ENCODE measurements around the gene PCDHB8.
"Not testable (repeated sequence)": the region's sequence is repeated elsewhere in the genome, so short reads cannot be mapped to it uniquely, and the experiment has no call there.

Gene PCDHB8

DNA sequence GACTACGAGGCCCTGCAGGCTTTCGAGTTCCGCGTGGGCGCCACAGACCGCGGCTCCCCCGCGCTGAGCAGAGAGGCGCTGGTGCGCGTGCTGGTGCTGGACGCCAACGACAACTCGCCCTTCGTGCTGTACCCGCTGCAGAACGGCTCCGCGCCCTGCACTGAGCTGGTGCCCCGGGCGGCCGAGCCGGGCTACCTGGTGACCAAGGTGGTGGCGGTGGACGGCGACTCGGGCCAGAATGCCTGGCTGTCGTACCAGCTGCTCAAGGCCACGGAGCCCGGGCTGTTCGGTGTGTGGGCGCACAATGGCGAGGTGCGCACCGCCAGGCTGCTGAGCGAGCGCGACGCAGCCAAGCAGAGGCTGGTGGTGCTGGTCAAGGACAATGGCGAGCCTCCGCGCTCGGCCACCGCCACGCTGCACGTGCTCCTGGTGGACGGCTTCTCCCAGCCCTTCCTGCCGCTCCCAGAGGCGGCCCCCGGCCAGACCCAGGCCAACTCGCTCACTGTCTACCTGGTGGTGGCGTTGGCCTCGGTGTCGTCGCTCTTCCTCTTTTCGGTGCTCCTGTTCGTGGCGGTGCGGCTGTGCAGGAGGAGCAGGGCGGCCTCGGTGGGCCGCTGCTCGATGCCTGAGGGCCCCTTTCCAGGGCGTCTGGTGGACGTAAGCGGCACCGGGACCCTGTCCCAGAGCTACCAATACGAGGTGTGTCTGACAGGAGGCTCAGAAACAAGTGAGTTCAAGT is 6.7 kb downstream of the PCDHB8 start:
- DNase-seq = not testable (repeated sequence)

DNA sequence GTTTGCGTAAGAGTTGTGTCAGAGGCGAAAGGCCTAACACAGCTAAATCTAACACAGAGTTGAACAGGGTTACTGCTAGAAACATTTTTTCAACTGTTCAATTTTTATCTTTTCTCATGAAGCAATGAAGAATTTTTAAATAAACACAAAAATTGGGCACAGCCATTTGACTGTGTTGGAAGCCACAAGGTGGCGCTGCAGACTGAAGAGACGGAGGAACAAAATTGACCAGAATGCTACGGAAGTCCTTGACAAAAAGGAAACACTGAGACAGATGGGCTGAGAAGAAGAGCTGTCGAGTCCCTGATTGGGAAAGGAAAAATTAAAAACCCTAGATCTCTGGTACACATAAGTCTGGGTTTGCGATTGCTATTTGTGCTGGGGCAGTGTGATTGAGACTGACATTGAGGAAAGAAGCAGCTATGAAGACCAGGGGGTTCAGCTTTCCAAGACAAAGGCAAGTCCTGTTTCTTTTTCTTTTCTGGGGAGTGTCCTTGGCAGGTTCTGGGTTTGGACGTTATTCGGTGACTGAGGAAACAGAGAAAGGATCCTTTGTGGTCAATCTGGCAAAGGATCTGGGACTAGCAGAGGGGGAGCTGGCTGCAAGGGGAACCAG is 9.4 kb downstream of the PCDHB8 start, which contains the start of gene PCDHB9:
TSS of gene PCDHB9 (plus strand) at position 265 of the 616 bp plus-strand sequence. CDS start at position 423, 158 bp downstream.
- DNase-seq = peak; percentile 16

DNA sequence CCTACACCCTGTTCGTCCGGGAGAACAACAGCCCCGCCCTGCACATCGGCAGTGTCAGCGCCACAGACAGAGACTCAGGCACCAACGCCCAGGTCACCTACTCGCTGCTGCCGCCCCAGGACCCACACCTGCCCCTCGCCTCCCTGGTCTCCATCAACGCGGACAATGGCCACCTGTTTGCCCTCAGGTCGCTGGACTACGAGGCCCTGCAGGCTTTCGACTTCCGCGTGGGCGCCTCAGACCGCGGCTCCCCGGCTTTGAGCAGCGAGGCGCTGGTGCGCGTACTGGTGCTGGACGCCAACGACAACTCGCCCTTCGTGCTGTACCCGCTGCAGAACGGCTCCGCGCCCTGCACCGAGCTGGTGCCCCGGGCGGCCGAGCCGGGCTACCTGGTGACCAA is 11.1 kb downstream of the PCDHB8 start:
- DNase-seq = not testable (repeated sequence)

DNA sequence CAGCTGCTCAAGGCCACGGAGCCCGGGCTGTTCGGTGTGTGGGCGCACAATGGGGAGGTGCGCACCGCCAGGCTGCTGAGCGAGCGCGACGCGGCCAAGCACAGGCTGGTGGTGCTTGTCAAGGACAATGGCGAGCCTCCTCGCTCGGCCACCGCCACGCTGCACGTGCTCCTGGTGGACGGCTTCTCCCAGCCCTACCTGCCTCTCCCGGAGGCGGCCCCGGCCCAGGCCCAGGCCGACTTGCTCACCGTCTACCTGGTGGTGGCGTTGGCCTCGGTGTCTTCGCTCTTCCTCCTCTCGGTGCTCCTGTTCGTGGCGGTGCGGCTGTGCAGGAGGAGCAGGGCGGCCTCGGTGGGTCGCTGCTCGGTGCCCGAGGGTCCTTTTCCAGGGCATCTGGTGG is 11.5 kb downstream of the PCDHB8 start:
- DNase-seq = not testable (repeated sequence)

DNA sequence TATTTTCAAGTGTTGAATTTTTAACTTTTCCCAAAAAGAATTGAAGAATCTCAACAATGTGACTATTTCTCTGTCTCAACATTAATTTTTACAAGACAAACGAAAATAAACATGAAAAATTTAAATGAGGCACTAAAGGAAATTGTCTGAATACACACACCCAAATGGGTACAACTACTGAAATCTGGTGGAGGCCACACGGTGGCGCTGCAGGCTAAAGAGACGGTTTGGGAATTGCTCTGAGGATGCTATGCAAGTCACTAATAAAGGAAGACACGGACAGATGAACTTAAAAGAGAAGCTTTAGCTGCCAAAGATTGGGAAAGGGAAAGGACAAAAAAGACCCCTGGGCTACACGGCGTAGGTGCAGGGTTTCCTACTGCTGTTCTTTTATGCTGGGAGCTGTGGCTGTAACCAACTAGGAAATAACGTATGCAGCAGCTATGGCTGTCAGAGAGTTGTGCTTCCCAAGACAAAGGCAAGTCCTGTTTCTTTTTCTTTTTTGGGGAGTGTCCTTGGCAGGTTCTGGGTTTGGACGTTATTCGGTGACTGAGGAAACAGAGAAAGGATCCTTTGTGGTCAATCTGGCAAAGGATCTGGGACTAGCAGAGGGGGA is 14.6 kb downstream of the PCDHB8 start, which contains the start of gene PCDHB10:
TSS of gene PCDHB10 (plus strand) at position 244 of the 616 bp plus-strand sequence. CDS start at position 444, 200 bp downstream.
- peak; percentile 27 for DNase-seq

DNA sequence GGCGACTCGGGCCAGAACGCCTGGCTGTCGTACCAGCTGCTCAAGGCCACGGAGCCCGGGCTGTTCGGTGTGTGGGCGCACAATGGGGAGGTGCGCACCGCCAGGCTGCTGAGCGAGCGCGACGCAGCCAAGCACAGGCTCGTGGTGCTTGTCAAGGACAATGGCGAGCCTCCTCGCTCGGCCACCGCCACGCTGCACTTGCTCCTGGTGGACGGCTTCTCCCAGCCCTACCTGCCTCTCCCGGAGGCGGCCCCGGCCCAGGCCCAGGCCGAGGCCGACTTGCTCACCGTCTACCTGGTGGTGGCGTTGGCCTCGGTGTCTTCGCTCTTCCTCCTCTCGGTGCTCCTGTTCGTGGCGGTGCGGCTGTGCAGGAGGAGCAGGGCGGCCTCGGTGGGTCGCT is 16.7 kb downstream of the PCDHB8 start:
- not testable (repeated sequence) for DNase-seq

DNA sequence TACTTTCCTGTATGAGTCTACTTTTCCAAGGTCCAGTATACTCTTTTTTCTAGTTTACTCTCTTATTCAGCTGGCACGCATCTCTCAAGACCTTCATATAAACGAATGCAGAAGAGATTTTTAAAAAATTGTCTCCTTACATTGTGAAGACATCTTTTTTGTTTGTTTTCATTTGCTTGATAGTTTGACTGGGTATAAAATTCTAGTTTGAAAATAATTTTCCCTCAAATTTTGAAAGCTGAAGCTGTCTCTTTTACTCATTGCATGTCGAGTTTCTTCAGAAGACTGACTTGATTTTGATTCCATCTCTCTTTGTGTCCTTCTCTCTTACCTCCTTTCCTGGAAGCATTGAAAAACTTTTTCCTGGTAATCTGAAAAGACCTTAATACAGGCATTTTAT is 18.8 kb downstream of the PCDHB8 start:
- no peak for DNase-seq

DNA sequence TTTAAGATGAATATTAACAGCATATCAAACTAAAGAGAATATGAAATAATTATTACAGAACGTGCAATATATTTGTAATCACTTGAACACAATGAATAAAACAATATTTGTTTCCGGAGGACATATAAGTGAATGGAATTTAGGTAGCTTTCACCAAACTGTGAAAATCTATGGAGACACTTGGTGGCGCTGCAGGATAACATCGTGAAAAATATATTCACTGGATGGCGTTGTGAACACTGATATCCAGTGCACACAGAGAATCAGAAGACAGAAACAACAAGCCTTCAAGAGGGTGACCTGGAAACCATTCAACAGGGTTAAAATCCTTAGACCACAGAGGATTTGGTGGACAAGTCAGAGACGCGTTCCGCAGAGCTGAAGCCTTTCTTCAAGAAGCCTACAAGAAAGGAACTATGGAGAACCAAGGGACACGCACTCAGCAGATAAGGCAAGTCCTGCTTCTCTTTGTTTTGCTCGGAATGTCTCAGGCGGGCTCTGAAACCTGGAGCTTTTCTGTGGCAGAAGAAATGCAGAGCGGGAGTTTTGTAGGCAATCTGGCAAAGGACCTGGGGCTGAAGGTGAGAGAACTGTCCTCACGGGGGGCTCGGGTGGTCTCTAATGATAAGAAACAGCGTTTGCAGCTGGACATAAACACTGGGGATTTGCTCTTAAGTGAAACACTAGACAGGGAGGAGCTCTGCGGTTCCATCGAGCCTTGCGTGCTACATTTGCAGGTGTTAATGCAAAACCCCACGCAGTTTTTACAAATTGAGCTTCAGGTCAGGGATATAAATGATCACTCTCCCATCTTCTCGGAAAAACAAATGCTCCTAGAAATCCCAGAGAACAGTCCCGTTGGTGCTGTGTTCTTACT is 22.0 kb downstream of the PCDHB8 start, which contains the start of gene PCDHB11:
TSS of gene PCDHB11 (plus strand) at position 269 of the 877 bp plus-strand sequence. CDS start at position 417, 148 bp downstream.
- no peak for DNase-seq

DNA sequence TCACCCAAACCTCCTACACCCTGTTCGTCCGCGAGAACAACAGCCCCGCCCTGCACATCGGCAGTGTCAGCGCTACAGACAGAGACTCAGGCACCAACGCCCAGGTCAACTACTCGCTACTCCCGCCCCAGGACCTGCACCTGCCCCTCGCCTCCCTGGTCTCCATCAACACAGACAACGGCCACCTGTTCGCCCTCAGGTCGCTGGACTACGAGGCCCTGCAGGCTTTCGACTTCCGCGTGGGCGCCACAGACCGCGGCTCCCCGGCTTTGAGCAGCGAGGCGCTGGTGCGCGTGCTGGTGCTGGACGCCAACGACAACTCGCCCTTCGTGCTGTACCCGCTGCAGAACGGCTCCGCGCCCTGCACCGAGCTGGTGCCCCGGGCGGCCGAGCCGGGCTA is 23.5 kb downstream of the PCDHB8 start:
- DNase-seq = not testable (repeated sequence)

DNA sequence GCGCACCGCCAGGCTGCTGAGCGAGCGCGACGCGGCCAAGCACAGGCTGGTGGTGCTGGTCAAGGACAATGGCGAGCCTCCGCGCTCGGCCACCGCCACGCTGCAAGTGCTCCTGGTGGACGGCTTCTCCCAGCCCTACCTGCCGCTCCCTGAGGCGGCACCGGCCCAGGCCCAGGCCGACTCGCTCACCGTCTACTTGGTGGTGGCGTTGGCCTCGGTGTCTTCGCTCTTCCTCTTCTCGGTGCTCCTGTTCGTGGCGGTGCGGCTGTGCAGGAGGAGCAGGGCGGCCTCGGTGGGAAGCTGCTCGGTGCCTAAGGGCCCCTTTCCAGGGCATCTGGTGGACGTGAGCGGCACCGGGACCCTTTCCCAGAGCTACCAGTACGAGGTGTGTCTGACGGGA is 24.1 kb downstream of the PCDHB8 start:
- not testable (repeated sequence) for DNase-seq

DNA sequence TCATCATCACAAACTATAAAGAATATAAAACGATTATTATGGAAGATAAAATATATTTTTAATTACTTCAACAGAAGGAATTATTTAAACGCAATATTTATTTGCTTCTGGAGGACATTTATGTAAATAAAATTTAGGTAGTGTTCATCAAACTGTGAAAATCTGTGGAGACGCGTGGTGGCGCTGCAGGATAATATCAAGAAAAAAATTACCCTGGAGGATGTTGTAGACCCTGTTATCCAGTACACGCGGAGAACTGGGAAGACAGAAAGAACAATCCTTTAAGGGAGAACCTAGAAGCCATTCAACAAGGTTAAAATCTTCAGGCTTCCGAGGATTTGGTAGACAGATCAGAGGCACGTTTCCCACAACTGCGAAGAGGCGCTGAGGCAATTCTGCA is 30.9 kb downstream of the PCDHB8 start, which contains the start of gene PCDHB12:
TSS of gene PCDHB12 (plus strand) at position 242 of the 400 bp plus-strand sequence. CDS start 189 bp downstream, outside the sequence.
- no peak for DNase-seq

DNA sequence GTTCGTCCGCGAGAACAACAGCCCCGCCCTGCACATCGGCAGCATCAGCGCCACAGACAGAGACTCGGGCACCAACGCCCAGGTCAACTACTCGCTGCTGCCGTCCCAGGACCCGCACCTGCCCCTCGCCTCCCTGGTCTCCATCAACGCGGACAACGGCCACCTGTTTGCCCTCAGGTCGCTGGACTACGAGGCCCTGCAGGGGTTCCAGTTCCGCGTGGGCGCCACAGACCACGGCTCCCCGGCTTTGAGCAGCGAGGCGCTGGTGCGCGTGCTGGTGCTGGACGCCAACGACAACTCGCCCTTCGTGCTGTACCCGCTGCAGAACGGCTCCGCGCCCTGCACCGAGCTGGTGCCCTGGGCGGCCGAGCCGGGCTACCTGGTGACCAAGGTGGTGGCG is 32.7 kb downstream of the PCDHB8 start:
- not testable (repeated sequence) for DNase-seq

DNA sequence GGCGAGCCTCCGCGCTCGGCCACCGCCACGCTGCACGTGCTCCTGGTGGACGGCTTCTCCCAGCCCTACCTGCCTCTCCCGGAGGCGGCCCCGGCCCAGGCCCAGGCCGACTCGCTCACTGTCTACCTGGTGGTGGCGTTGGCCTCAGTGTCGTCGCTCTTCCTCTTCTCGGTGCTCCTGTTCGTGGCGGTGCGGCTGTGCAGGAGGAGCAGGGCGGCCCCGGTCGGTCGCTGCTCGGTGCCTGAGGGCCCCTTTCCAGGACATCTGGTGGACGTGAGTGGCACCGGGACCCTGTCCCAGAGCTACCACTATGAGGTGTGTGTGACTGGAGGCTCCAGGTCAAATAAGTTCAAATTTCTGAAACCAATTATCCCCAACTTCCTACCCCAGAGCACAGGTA is 33.3 kb downstream of the PCDHB8 start:
- DNase-seq = not testable (repeated sequence)

DNA sequence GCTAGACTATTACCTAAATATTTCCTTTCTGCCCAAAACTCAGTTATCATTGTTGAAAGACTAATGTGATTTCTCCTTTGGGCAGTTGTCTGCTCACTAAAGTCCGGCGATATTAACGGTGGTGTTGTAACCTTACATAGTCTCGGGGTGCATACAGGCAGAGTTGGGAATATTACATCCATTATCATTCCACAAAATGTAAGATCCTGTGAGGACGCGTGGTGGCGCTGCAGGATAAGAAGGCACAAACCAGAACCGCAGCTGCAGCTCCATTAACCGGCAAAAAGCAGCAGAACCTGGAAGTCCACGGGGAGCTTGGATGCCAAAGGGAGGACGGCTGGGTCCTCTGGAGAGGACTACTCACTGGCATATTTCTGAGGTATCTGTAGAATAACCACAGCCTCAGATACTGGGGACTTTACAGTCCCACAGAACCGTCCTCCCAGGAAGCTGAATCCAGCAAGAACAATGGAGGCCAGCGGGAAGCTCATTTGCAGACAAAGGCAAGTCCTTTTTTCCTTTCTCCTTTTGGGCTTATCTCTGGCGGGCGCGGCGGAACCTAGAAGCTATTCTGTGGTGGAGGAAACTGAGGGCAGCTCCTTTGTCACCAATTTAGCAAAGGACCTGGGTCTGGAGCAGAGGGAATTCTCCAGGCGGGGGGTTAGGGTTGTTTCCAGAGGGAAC is 36.2 kb downstream of the PCDHB8 start, which contains the start of gene PCDHB13:
TSS of gene PCDHB13 (plus strand) at position 264 of the 684 bp plus-strand sequence. CDS start at position 469, 205 bp downstream.
- DNase-seq = peak; percentile 4

DNA sequence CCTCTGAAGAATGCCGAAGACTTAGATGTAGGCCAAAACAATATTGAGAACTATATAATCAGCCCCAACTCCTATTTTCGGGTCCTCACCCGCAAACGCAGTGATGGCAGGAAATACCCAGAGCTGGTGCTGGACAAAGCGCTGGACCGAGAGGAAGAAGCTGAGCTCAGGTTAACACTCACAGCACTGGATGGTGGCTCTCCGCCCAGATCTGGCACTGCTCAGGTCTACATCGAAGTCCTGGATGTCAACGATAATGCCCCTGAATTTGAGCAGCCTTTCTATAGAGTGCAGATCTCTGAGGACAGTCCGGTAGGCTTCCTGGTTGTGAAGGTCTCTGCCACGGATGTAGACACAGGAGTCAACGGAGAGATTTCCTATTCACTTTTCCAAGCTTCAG is 37.0 kb downstream of the PCDHB8 start:
- not testable (repeated sequence) for DNase-seq

DNA sequence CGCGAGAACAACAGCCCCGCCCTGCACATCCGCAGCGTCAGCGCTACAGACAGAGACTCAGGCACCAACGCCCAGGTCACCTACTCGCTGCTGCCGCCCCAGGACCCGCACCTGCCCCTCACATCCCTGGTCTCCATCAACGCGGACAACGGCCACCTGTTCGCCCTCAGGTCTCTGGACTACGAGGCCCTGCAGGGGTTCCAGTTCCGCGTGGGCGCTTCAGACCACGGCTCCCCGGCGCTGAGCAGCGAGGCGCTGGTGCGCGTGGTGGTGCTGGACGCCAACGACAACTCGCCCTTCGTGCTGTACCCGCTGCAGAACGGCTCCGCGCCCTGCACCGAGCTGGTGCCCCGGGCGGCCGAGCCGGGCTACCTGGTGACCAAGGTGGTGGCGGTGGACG is 37.9 kb downstream of the PCDHB8 start:
- DNase-seq = not testable (repeated sequence)

DNA sequence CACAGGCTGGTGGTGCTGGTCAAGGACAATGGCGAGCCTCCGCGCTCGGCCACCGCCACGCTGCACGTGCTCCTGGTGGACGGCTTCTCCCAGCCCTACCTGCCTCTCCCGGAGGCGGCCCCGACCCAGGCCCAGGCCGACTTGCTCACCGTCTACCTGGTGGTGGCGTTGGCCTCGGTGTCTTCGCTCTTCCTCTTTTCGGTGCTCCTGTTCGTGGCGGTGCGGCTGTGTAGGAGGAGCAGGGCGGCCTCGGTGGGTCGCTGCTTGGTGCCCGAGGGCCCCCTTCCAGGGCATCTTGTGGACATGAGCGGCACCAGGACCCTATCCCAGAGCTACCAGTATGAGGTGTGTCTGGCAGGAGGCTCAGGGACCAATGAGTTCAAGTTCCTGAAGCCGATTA is 38.4 kb downstream of the PCDHB8 start:
- DNase-seq = not testable (repeated sequence)

DNA sequence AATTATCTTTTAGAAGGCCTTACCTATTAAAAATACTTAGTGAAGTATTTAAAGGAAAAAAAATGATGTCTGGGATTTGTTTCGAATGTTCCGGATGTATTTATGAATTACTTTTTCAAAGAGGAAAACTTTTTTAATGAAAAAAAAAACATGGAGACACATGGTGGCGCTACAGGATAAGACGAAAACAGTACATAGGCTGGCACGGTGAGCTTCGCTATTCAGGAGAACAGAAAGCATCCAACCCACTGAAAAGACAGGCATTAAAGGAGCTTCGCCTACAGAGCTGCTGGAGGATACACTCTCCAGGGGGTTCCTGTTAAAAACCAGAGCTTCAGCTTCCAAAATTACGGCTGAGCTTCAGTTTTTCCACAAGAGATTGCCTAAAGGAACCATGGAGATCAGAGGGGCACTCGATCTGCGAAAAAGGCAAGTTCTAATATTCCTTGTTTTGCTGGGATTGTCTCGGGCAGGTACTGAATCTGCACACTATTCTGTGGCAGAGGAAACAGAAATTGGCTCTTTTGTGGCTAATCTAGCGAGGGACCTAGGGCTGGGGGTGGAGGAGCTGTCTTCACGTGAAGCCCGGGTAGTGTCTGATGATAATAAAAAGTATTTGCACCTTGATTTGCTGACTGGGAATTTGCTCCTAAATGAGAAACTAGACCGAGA is 45.7 kb downstream of the PCDHB8 start, which contains the start of gene PCDHB14:
TSS of gene PCDHB14 (plus strand) at position 232 of the 672 bp plus-strand sequence. CDS start at position 395, 163 bp downstream.
- DNase-seq = no peak

DNA sequence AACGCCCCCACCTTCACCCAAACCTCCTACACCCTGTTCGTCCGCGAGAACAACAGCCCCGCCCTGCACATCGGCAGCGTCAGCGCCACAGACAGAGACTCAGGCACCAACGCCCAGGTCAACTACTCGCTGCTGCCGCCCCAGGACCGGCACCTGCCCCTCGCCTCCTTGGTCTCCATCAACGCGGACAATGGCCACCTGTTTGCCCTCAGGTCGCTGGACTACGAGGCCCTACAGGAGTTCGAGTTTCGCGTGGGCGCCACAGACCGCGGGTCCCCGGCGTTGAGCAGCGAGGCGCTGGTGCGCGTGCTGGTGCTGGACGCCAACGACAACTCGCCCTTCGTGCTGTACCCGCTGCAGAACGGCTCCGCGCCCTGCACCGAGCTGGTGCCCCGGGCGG is 47.3 kb downstream of the PCDHB8 start:
- DNase-seq = not testable (repeated sequence)

DNA sequence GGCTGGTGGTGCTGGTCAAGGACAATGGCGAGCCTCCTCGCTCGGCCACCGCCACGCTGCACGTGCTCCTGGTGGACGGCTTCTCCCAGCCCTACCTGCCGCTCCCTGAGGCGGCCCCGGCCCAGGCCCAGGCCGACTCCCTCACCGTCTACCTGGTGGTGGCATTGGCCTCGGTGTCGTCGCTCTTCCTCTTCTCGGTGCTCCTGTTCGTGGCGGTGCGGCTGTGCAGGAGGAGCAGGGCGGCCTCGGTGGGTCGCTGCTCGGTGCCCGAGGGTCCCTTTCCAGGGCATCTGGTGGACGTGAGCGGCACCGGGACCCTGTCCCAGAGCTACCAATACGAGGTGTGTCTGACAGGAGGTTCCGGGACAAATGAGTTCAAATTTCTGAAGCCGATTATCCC is 47.8 kb downstream of the PCDHB8 start:
- not testable (repeated sequence) for DNase-seq

Measured in activated CD4-positive, alpha-beta T cell treated with anti-CD3 and anti-CD28 coated beads, Interleukin-2, Interleukin-6, amounts not matched to agents 100 ng/mL and 50 ng/mL, durations not matched to agents 16 hours and 8 hours (primary cell).